Suprapubic skin (tissue), 3 donors: ENCODE results near the gene RIMKLA.

Experiments used
- POLR2A ChIP-seq, 2 donors: fragments of 450-650 bp; IDR thresholded peaks; one replicate each; pipeline ENCODE4 v1.6.1; 2017; ENCODE audit warnings: antibody characterized with exemption in 2 of 2, mild to moderate bottlenecking in 2 of 2, moderate library complexity in 2 of 2
- TF ChIP-seq, protein P1 (sequence below), 2 donors: fragments of 200-600 bp in 1 of 2; fragments of 450-650 bp in 1 of 2; sonication (generic) in 1 of 2; IDR thresholded peaks; one replicate each; pipeline ENCODE4 v1.5.1; 2016 to 2019; ENCODE audit warnings: antibody characterized with exemption in 2 of 2, mild to moderate bottlenecking in 1 of 2, moderate library complexity in 1 of 2

DNA sequence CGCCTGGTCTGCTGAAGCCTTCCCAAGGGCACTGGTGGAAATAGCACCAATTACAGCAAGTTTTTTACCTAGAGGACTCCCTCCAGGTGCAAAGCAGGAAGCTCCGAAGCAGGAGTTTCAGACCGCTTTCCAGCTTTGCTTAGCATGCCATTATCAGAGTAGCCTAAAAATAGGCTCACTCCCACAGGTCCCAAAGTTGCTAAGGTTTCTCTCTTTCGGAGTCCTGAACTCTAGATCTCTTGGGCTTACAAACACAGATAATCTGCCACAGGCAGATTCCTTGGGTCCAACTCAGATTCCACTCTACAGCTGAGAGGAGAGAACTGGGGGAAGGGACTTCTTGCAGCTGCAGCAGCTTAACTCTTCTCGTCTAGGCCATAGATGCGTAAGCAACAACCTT is 52.8 kb downstream of the RIMKLA start:
- TF ChIP-seq, protein P1, sequence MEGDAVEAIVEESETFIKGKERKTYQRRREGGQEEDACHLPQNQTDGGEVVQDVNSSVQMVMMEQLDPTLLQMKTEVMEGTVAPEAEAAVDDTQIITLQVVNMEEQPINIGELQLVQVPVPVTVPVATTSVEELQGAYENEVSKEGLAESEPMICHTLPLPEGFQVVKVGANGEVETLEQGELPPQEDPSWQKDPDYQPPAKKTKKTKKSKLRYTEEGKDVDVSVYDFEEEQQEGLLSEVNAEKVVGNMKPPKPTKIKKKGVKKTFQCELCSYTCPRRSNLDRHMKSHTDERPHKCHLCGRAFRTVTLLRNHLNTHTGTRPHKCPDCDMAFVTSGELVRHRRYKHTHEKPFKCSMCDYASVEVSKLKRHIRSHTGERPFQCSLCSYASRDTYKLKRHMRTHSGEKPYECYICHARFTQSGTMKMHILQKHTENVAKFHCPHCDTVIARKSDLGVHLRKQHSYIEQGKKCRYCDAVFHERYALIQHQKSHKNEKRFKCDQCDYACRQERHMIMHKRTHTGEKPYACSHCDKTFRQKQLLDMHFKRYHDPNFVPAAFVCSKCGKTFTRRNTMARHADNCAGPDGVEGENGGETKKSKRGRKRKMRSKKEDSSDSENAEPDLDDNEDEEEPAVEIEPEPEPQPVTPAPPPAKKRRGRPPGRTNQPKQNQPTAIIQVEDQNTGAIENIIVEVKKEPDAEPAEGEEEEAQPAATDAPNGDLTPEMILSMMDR (IDR thresholded peaks at IDR 0.05) = no peak
- no peak for TF ChIP-seq POLR2A (IDR thresholded peaks at IDR 0.05)
